ES-I3 (cell line): ENCODE results near the gene NTSR1.
A peak's percentile ranks its signal among the peaks of the same experiment; 100 is the strongest.

Source experiments
- H3K36me3 ChIP-seq: 2 replicates; pipeline ENCODE4 v1.6.1; 2013; ENCODE audit warnings: mild to moderate bottlenecking, low read length, control low read depth, moderate library complexity; ENCODE audit not compliant: insufficient read depth
- H3K4me1 ChIP-seq: 2 replicates; pipeline ENCODE4 v1.6.1; 2013; ENCODE audit warnings: mild to moderate bottlenecking, control low read depth, low read length; ENCODE audit not compliant: insufficient read depth
- H3K9ac ChIP-seq: 2 replicates; pipeline ENCODE4 v1.6.1; 2013; ENCODE audit warnings: low read depth, mild to moderate bottlenecking, low read length, moderate library complexity
- H3K9me3 ChIP-seq: 2 replicates; pipeline ENCODE4 v1.6.1; 2013; ENCODE audit warnings: mild to moderate bottlenecking, low read length, moderate library complexity; ENCODE audit not compliant: control insufficient read depth, insufficient read depth

NTSR1 gene

DNA sequence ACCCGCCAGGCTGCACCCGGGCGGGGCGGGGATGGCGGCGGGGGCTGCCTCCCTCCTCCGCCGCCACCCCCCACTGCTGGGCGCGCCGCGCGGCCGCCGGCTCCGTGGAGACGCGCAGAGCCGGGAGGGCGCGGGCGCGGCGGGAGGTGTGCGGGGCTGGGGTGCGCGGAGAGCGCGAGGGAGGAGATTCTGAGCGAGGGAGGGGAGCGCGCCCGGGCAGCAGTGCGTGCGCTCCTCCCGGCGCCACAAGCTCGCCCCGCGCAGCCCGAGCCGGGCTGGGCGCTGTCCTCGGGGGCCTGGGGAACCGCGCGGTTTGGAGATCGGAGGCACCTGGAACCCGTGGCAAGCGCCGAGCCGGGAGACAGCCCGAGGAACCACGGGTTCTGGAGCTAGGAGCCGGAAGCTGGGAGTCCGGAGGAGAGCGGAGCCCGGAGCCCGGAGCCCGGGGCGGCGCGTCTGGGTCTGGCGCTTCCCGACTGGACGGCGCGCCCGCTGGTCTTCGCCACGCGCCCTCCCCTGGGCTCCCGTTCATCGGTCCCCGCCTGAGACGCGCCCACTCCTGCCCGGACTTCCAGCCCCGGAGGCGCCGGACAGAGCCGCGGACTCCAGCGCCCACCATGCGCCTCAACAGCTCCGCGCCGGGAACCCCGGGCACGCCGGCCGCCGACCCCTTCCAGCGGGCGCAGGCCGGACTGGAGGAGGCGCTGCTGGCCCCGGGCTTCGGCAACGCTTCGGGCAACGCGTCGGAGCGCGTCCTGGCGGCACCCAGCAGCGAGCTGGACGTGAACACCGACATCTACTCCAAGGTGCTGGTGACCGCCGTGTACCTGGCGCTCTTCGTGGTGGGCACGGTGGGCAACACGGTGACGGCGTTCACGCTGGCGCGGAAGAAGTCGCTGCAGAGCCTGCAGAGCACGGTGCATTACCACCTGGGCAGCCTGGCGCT lies at the start of gene NTSR1:
TSS of gene NTSR1 (plus strand) at position 246 of the 946 bp plus-strand sequence. CDS start at position 618, 372 bp downstream.
- Histone ChIP-seq H3K9ac (peak within 1 kb of the TSS; percentile 61), H3K4me1 (no peaks in the 10 kb centered on the region; the same call in 1 of the 2 replicates), H3K36me3 (no peaks in the 10 kb centered on the region), H3K9me3 (no peaks in the 10 kb centered on the region)

DNA sequence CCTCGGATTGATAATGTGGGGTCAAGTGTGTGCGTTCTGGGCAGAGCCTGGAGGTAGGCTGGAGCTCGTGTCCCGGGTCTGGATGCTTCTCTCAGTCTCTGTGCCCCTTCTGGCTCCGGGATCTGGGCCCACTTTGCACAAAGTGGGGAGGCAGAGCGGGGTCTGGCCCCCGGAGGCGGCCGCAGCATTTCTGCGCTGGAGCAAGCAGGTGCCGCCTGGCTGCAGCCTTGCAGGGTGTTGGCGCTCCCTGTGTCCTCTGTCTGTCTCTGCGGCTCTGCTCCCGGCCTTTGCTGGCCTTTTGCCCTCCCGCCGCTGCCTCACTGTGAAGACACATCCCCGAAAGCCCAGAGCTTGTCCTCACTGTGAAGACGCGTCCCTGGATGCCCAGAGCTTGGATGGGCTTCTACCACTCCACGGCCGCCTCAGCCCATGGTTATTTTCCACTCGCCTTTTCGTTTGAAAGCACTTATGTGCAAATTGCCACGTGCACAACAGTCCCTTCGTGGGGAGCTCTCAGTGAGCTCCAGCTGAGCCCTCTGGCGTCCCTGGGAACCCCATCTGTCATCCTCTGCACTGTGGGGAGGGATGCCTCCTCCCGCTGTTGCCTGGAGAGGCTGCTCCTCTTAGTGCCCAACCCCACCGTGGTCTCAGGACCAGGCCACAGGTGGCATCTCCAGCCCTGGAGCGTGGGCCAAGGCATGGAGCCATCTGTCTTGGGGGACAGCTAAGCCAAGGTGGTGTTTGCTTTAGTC lies 49.0 kb upstream of the NTSR1 start:
- Histone ChIP-seq H3K36me3 (no peaks in the 10 kb centered on the region), H3K4me1 (peaks cover 6% of the 10 kb centered on the region), H3K9ac (no peak overlapping the region), H3K9me3 (no peaks in the 10 kb centered on the region)

DNA sequence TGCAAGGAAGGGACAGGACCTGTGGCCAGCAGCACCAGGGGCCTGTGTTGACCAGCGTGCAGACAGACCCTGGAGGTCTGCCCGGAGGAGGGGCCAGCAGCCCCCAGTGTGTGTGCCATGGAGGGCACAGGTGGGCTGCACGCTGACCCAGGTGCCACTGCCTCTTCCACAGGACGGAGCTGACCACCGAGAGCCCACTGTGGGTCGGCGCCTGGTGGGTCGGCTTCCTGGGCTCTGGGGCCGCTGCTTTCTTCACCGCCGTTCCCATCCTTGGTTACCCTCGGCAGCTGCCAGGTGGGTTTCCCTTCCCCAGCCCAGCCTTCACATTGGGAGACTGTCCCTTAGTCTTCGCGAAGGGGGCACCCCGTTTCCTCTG lies 48.4 kb upstream of the NTSR1 start:
- Histone ChIP-seq H3K9ac (no peak overlapping the region), H3K36me3 (no peaks in the 10 kb centered on the region), H3K4me1 (peaks cover 6% of the 10 kb centered on the region), H3K9me3 (no peaks in the 10 kb centered on the region)

DNA sequence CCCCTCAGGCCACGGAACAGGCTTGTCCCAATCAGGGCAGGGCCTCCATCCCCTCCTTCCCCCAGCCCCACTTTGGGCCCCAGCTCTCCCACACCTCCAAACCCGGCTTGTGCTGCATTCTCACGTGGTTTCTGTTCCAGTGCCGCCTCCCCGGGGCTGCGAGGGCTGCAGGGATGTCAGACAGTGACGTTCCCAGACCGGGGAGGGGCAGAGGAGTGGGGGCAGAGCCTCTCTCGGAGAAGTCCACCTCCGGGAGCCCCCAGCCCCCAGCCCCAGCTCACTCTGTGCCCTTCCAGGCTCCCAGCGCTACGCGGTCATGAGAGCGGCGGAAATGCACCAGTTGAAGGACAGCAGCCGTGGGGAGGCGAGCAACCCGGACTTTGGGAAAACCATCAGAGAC lies 47.9 kb upstream of the NTSR1 start:
- H3K9me3 ChIP-seq, result no peaks in the 10 kb centered on the region
- H3K36me3 ChIP-seq, result no peaks in the 10 kb centered on the region
- H3K9ac ChIP-seq, result no peak overlapping the region
- H3K4me1 ChIP-seq, result peaks cover 6% of the 10 kb centered on the region

DNA sequence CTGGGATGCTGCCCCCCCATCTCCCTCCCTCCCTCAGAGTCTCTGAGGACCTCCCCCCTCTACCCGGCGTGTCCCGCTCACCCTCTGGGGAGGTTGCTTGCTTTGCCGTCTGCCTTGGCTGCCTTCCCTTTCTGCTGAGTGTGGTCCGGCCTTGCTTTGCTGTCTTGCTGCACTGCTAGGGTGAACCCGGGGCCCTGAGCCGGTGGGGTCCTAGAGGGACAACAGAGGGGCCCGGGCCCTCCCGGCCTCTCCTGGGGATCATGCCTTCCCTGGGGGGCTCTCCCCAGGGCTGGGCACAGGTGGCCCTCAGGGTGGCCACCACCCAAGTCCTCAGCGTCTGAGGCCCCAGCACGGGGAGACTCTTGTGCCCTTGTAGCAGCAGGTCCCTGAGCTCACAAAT lies 47.0 kb upstream of the NTSR1 start:
- H3K4me1 ChIP-seq, result peaks cover 6% of the 10 kb centered on the region
- no peak overlapping the region for H3K9ac ChIP-seq
- no peaks in the 10 kb centered on the region for H3K36me3 ChIP-seq
- H3K9me3 ChIP-seq, result no peaks in the 10 kb centered on the region

DNA sequence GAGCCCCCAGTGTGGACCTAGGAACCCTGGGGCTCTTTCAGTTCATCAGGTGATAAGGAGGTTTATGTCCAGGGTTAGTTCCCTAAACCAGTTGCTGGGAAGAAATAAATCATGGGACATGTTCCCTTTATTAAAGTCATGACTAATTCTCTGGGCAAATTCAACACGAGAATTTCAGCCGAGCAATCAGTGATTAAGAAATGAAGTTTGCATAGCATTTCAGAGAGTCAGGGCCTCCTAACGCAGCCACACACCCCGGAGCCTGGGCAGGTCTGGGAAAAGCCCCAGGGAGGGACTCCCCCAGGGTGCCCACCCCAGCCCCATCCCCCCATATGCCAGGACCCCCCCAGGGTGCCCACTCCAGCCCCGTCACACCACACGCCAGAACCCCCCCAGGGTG lies 46.2 kb upstream of the NTSR1 start:
- Histone ChIP-seq H3K36me3 (no peaks in the 10 kb centered on the region), H3K9ac (no peak overlapping the region), H3K9me3 (no peaks in the 10 kb centered on the region), H3K4me1 (peaks cover 6% of the 10 kb centered on the region)

DNA sequence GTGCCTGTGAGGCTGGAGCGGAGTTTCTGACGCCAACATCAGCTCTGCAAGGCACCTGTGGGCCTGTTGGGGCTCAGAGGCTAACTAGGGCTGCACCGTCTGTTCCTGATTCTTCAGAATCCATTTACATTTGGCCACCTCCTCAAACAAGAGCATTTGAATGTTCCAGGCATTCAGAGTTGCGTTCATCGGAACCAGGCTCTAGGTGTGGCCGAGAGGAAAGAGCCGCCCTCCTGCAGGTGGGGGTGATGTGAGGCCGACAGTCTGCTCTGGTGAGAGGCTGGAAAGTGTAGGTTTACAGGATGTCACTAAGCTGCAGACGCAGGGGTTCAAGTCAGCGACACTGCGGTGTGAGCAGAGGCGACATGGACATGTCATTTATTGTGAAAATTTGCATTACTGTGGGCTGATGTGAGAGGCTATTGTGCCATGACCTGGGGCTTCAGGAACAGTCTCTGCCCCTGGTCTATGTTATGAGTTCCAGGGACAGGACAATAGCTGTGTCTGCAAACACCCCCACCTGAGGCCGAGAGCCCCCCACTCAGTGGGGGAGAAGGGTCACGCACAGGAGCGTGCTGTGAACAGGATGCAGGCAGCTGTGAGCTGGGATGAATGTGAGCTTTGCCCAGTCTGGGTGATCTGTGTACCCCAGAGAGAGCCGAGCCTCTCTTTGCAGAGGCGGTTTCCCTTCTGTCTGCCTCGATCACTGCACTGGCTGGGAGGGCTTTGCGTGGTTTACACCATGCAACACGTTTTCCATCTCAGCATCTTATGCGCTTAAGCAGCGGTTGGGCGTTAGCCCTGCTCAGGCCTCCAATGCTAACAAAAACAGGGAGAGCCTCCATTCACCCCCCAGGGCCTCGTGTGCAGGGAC lies 45.3 kb upstream of the NTSR1 start:
- Histone ChIP-seq H3K9me3 (no peaks in the 10 kb centered on the region), H3K4me1 (peaks cover 6% of the 10 kb centered on the region), H3K36me3 (no peaks in the 10 kb centered on the region), H3K9ac (no peak overlapping the region)

DNA sequence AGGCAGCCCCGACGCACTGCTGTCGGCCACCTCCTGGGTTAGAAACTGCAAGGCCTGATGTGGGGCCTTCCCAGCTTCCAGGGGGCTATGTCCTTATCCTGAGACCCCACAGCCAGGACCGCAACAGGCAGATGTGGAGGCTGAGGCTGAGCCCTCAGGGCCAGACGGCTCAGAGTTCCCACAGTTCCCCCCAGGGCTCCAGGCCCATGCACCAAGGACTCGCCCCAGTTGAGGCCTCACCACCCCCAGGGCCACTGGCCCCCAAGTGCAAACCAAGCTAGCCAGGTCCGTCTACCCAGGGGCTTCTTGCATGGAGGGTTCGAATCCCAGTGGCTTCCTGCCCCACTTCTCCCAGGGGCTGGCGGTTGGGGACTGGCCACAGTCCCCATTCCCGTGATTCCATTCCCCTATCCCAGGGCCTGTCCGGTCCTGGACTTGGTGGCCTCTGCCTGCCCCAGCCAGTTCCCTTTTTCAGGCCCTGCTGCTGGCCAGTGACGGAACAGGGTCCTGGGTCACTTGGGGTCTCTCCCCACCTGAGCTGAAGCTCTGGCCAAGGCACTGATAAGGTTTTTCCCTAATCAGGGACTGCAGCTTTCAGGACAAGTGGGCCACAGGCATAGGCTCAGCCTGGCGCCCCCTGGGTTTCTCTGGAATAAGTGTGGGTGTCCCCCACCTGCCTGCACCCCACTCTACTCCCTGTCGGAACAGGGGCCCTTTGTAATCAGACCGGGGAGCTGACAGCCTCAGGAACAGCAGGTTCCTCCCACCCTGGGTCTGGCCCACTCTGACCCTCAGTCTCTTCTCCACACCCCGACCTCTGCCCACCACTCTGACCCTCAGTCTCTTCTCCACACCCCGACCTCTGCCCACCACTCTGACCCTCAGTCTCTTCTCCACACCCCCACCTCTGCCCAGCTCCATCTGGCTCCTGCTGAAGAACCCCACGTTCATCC lies 44.3 kb upstream of the NTSR1 start:
- Histone ChIP-seq H3K9me3 (no peaks in the 10 kb centered on the region), H3K9ac (no peak overlapping the region), H3K36me3 (no peaks in the 10 kb centered on the region), H3K4me1 (peaks cover 6% of the 10 kb centered on the region)

DNA sequence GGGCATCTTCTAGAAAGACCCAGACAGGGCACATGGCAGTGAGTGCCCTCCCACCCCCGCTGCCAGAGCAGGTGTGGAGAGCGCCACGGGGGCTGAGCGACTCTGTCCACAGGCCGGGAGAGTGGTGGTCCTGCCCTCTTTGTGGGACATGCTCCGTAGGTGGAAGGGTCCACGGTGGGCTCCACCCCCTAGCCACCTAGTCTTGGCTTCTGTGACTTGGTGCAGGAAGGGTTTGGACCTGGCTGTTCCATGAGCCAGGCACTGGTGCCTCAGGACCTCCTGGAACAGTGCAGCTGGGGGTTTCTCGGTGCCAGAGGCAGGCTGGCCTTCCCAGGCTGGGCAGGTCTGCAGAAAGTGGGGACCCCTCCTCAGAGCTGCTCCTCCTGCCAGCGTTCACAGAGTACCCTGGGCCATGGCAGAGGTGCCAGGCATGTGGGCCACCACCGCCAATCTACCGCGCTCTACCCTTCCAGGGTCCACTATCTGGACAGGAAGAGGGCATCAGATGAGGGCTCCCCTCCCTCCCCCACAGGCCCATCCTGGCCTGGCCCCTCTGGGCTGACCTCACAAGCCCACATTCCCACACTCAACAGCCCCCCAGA lies 43.4 kb upstream of the NTSR1 start:
- Histone ChIP-seq H3K9me3 (no peaks in the 10 kb centered on the region), H3K36me3 (no peaks in the 10 kb centered on the region), H3K9ac (no peak overlapping the region), H3K4me1 (peaks cover 6% of the 10 kb centered on the region)

DNA sequence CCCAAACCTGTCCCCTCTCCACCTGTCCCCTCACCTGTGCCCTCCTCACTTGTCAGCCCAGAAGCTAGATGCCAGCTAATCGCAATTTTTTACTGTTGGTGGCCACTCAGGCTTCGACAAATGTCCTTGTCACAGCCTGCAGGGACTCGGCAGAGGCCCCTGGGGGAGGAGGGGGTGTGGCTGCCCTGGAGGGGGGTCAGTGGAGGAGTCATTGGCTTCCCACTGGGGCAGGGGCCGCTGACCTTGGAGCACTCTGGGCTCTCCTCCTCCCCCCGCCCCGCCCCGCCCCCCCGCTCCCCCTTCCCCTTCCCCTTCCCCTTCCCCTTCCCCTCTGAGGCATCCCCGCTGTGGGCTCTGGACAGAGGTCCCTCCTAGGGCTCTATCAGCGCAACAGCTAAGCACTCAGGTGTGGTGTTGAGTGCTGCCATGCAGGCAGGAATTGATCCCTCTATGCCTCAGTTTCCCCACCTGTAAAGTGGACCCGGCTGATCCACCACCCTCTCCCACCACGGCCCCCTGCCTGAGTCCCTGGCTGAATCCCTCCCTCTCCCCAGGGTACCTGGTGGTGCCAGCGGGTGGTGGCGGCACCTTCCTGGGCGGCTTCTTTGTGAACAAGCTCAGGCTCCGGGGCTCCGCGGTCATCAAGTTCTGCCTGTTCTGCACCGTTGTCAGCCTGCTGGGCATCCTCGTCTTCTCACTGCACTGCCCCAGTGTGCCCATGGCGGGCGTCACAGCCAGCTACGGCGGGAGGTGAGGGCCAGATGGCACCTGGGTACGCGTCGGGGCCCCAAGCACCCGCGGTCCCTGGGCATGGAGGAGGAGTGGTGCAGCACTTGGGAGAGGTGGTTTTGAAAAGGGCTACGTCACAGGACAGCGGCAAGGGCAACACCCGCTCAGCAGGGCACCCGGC lies 42.6 kb upstream of the NTSR1 start:
- no peak overlapping the region for H3K9ac ChIP-seq
- H3K9me3 ChIP-seq, result no peaks in the 10 kb centered on the region
- no peaks in the 10 kb centered on the region for H3K36me3 ChIP-seq
- peaks cover 6% of the 10 kb centered on the region for H3K4me1 ChIP-seq

DNA sequence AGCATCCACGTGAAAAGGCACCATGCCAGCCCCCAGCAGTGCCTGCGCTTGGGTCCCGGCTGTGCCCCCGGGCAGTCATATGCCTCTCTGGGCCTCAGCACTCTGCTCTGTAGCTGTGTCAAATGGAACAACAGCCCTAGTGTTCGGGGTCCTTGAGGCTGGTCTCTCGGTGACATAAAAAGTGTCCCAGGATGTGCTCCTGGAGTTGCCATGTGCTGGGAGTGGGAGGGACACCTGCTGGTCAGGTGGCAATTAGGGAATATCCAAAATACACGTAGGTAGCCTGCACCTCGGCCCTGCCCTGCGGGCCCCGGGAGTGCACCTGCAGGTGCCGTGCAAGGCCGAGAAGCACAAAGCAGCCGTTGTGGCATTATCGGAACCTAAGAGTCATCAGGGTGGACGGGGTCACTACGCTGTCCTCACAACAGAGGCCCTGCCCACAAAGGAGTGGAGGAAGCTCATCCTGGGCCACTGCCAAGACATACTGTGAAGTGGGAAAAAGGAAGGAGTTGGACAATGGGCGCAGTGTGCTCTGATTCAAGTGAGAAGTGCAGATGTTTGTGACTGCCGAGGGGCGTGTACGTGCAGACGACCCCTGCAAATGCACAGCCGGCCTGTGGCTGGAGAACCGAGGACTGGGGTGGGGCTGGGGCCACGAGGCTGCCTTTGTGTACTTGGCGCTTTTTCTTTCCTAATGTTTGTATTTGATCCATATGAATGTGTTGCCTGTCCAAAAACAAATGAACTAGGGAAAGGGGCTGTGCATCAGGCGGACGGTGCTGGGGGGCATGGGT lies 41.7 kb upstream of the NTSR1 start:
- H3K4me1 ChIP-seq, result peaks cover 6% of the 10 kb centered on the region
- no peaks in the 10 kb centered on the region for H3K36me3 ChIP-seq
- H3K9me3 ChIP-seq, result no peaks in the 10 kb centered on the region
- H3K9ac ChIP-seq, result no peak overlapping the region
